Measurements from ENCODE around the gene CSF3R.

DNA sequence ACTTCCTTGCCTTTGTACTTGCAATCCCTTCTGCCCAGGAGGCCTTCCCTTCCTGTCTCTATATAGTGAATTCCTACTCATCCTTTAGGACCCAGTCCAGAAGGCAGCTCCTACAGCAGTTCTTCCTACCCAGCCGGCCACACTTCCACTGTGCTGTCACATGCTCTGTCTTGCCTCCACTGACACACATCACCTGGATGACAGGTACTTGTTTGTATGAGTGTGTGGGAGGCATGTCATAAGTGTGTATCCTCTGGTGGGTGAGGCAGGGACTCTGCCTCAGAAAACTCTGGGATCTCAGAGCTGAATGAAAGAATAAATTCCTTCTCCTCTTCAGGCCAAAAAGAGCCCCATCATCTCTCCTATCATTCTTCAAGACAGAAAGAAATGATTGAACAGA lies 27.3 kb downstream of the CSF3R start:
- TF ChIP-seq, protein P1, sequence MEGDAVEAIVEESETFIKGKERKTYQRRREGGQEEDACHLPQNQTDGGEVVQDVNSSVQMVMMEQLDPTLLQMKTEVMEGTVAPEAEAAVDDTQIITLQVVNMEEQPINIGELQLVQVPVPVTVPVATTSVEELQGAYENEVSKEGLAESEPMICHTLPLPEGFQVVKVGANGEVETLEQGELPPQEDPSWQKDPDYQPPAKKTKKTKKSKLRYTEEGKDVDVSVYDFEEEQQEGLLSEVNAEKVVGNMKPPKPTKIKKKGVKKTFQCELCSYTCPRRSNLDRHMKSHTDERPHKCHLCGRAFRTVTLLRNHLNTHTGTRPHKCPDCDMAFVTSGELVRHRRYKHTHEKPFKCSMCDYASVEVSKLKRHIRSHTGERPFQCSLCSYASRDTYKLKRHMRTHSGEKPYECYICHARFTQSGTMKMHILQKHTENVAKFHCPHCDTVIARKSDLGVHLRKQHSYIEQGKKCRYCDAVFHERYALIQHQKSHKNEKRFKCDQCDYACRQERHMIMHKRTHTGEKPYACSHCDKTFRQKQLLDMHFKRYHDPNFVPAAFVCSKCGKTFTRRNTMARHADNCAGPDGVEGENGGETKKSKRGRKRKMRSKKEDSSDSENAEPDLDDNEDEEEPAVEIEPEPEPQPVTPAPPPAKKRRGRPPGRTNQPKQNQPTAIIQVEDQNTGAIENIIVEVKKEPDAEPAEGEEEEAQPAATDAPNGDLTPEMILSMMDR (IDR thresholded peaks at IDR 0.05; ENCODE audit: low read depth, low read length, poor library complexity, severe bottlenecking), result no peak
- no peak for TF ChIP-seq EZH2phosphoT487 (IDR thresholded peaks at IDR 0.05; ENCODE audit: borderline replicate concordance, low read length)
